Stomach (tissue), 4 donors: ENCODE results near the gene WWC2.

ENCODE experiments used
- CTCF ChIP-seq, 7 experiments: fragments of 450-650 bp in 4 of 7; fragments of 200-600 bp in 3 of 7; sonication (generic) in 3 of 7; IDR thresholded peaks; one replicate each; pipeline ENCODE4 v1.5.1; 2016 to 2019; ENCODE audit warnings: antibody characterized with exemption in 7 of 7, control low read depth in 2 of 7, mild to moderate bottlenecking in 1 of 7
- POLR2AphosphoS5 ChIP-seq, 3 donors: sonication (generic); formaldehyde crosslinking; IDR thresholded peaks; one replicate each; pipeline ENCODE4 v1.6.1; 2016; ENCODE audit warnings: antibody characterized with exemption in 3 of 3

- TF ChIP-seq POLR2AphosphoS5 (IDR thresholded peaks at IDR 0.05) (no peak), CTCF (IDR thresholded peaks at IDR 0.05) (no peak)
Observed at GRCh38 chr4:183332447-183332846, 233.4 kb downstream of the WWC2 start.
